Limb (tissue), 2 donors: ENCODE results near the gene CSPG4.
"Not testable (repeated sequence)": the region's sequence is repeated elsewhere in the genome, so short reads cannot be mapped to it uniquely, and the experiment has no call there.

Source experiments
- DNase-seq, 2 donors: peaks; one replicate each; pipeline ENCODE4 v3.0.0-alpha.2; 2016; ENCODE audit errors: extremely low spot score in 2 of 2

Gene CSPG4

GRCh38 chr15:75688831-75689230 is 23.8 kb downstream of the CSPG4 start:
- DNase-seq = no peak

GRCh38 chr15:75688278-75688557 is 24.4 kb downstream of the CSPG4 start:
- no peak for DNase-seq

- DNase-seq = no peak
Measured at GRCh38 chr15:75687486-75688277, 25.0 kb downstream of the CSPG4 start.

DNA sequence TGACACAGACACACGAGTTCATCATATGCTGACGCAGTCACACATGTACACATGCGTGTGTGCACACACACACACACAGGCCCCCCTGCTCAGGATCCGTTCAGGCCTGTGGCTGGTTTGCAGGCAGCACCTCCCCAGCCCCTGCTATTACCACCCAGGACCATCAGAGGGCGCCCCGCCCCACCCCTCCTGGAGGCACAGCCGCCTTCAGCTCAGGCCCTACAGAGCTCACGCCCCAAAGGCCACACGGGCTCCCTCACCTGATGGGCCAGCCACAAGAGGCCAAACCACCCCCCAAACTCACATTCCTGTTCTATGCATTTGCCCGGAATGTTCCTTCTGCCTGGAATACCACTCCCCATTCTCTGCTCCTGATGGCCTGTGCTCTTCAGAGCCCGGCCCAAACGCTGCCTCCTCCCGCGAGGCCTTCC is 26.4 kb downstream of the CSPG4 start:
- peak in 1 of 2 donors; percentile 89 for DNase-seq

DNA sequence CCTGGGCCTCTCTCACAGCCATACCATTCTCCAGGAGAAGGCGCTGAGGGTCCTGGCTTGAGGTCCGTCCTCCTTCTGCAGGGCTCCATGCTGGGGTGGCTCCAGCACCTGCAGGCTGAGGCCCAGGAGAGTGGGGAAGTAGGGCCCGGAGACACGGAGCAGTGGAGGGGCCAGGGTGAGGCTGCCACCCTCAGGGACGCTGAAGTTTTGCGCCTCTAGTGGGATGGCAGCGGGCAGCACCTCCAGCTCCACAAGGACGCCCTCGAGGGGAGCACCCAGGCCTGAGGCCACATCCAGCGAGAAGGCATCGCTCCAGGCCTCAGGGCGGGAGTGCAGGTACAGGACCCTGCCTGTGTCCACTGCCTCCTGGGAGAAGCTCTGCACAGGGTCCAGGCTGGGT is 27.5 kb downstream of the CSPG4 start:
- no peak for DNase-seq

GRCh38 chr15:75684648-75685047 is 28.0 kb downstream of the CSPG4 start:
- no peak for DNase-seq

DNA sequence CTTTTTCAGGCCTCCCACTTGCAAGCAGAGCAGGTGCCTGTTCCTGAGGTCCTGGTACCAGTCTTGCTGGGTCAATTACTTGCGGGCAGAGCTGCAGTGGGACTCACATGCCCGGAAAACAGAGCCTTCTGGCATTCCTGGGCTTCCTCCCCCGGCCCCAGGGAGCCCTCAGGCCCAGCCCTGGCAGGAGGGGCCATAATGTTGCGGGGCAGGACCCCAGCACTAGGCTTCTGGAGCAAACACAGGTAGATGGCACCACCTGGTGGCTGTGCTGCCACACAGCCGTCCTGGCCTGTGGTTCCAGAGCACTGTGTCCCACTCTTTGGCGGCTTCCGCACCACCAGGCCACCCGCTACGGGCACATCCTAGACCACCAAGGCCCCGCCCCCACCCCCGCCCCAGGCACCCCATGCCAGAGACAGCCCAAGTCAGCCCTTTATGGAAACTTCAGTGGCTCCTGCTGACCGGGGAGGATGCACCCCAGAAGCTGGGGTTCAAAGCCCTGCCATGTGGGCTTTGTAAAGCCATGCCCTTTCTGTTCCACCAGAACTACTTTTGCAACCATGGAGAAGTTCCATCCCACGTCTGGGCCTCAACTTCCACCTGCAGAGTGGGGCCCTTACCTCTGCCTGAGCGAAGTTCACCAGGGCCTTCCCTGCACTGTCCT is 28.9 kb downstream of the CSPG4 start:
- peak in 1 of 2 donors; percentile 84 for DNase-seq

DNA sequence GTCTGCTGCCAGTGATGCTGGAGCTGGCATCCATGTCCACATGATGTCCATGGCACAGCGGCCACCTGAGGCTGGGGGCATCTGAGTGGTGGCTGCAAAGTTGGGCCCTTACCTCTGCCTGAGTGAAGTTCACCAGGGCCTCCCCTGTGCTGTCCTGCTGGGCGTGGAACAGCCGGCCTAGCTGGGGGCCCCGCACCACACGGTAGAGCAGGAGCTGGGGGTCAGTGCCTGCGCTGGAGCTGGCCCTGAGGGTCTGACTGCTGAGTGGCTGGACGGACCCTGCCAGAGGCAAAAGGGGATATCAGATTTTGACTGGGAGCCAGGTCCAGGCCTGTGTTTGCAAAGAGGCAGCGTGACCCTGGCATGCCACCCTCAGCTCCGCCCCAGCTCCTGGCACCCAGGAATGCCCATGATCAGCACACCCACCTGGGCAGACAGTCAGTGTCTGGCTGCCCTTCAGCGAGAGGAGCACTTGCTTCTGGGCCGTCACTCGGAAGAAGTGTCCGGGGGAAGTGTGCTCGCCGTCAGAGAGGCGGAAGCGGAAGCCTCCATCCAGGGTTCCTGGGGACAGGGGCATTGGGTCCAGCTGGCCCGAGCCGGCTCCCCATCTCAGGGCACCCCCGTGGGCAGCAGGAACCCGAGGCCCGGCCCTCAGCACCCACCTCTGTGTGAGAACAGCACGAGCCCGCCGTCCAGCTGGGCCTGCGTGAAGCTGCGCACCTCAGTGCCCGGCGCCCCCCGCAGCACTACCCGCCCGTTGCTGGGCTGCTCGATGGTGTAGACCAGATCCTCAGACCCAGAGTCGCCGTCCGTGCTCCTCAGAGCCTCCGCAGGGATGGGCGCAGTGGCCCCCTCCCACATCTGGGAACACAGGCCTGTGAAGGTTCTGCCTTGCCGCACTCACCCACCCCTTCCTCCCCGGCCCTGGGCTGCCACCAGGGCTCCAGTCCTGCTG is 30.2 kb downstream of the CSPG4 start:
- no peak for DNase-seq

GRCh38 chr15:75680007-75680789 is 32.5 kb downstream of the CSPG4 start:
- DNase-seq = no peak

GRCh38 chr15:75678324-75678690 is 34.3 kb downstream of the CSPG4 start:
- DNase-seq = not testable (repeated sequence)

GRCh38 chr15:75677465-75678323 is 35.0 kb downstream of the CSPG4 start:
- no peak for DNase-seq

GRCh38 chr15:75676688-75677464 is 35.8 kb downstream of the CSPG4 start:
- DNase-seq = no peak

GRCh38 chr15:75675579-75676404 is 36.9 kb downstream of the CSPG4 start:
- no peak for DNase-seq

GRCh38 chr15:75674366-75674765 is 38.3 kb downstream of the CSPG4 start:
- DNase-seq = no peak

DNA sequence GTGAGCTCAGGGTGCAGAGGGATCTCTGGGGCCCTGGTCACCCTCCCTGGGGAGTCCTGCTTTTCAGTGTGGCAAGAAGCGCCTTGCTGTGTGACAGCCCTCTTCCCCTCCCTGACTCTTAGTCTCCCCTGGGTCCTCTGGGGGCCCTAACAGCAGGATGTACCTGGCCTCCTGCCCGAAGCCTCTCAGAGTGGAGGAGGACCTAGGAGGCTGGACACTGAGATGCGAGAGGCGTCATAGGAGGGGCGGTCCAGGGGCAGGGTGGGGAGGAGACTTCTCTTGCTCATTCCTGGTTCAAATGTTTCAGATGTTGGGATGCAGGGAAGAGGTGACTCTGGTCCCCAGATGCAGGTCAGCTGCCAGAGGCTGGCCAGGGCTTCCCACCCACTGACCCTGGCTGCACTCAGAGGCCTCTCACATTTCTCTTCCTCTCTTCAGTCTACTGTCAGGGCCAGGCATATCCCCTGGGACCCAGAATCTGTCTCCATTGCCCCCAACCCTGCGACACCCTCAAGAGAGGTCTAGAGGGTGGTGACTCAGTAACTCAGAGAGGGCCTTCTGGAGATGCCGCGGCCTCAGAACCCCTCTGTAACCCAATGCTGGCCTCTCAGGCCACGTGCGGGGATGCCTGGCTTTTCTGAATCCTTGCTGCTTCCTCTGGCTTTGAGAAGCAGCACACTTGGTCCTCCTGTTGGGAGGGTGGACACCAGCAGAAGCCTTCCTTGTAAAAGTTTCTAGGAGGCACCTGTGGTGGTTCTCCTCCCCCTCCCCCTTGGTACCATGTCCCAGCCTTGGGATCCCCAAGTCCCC is 39.0 kb downstream of the CSPG4 start:
- DNase-seq = no peak

GRCh38 chr15:75672646-75673425 is 39.8 kb downstream of the CSPG4 start:
- no peak for DNase-seq
